Measurements from ENCODE around the gene ADM5.
A peak's percentile ranks its signal among the peaks of the same experiment; 100 is the strongest.

ADM5 gene, protein sequence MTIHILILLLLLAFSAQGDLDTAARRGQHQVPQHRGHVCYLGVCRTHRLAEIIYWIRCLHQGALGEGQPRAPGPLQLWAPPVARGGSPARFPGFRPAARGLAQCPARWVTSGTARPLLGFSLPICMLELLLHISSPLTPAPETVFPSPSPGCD

GRCh38 chr19:49689133-49690078 is at the start of gene ADM5:
Gene ADM5, plus strand, starts transcription at chr19:49689594. Its CDS starts 244 bp downstream, at chr19:49689838.
- TF ChIP-seq, protein P1, sequence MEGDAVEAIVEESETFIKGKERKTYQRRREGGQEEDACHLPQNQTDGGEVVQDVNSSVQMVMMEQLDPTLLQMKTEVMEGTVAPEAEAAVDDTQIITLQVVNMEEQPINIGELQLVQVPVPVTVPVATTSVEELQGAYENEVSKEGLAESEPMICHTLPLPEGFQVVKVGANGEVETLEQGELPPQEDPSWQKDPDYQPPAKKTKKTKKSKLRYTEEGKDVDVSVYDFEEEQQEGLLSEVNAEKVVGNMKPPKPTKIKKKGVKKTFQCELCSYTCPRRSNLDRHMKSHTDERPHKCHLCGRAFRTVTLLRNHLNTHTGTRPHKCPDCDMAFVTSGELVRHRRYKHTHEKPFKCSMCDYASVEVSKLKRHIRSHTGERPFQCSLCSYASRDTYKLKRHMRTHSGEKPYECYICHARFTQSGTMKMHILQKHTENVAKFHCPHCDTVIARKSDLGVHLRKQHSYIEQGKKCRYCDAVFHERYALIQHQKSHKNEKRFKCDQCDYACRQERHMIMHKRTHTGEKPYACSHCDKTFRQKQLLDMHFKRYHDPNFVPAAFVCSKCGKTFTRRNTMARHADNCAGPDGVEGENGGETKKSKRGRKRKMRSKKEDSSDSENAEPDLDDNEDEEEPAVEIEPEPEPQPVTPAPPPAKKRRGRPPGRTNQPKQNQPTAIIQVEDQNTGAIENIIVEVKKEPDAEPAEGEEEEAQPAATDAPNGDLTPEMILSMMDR (IDR thresholded peaks at IDR 0.05; ENCODE audit: borderline replicate concordance, insufficient read depth, low read depth, low read length) = peak; percentile 36; the same call in 1 of the 2 replicates
- H3K4me3 ChIP-seq (ENCODE audit: low read depth, low read length) = no peak within 1 kb of the TSS

- TF ChIP-seq, protein P1 (IDR thresholded peaks at IDR 0.05; ENCODE audit: borderline replicate concordance, insufficient read depth, low read depth, low read length) = no peak
- H3K4me3 ChIP-seq (ENCODE audit: low read depth, low read length) = peak within 1 kb of the TSS; percentile 62
Observed at GRCh38 chr19:49640113-49640898, 49.1 kb upstream of the ADM5 start, which contains the start of gene RRAS. Gene RRAS, minus strand, starts transcription at chr19:49640143. Its CDS starts 45 bp downstream, at chr19:49640098.

GRCh38 chr19:49641688-49642491 is 47.5 kb upstream of the ADM5 start, which contains the start of gene SCAF1:
Gene SCAF1, plus strand, starts transcription at chr19:49642209. Its CDS starts 2,818 bp downstream, at chr19:49645027.
- peak within 1 kb of the TSS; percentile 90 for H3K4me3 ChIP-seq (ENCODE audit: low read depth, low read length)
- TF ChIP-seq, protein P1 (IDR thresholded peaks at IDR 0.05; ENCODE audit: borderline replicate concordance, insufficient read depth, low read depth, low read length) = no peak

GRCh38 chr19:49642492-49643035 is 46.8 kb upstream of the ADM5 start:
- TF ChIP-seq, protein P1 (IDR thresholded peaks at IDR 0.05; ENCODE audit: borderline replicate concordance, insufficient read depth, low read depth, low read length) = no peak
- peak overlapping the region; percentile 90 for H3K4me3 ChIP-seq (ENCODE audit: low read depth, low read length)

- TF ChIP-seq, protein P1 (IDR thresholded peaks at IDR 0.05; ENCODE audit: borderline replicate concordance, insufficient read depth, low read depth, low read length) = no peak
- H3K4me3 ChIP-seq (ENCODE audit: low read depth, low read length) = no peak overlapping the region
Observed at GRCh38 chr19:49643466-49643865, 45.9 kb upstream of the ADM5 start.

- TF ChIP-seq, protein P1 (IDR thresholded peaks at IDR 0.05; ENCODE audit: borderline replicate concordance, insufficient read depth, low read depth, low read length) = no peak
- no peak overlapping the region for H3K4me3 ChIP-seq (ENCODE audit: low read depth, low read length)
Observed at GRCh38 chr19:49645592-49645991, 43.8 kb upstream of the ADM5 start.

Data from GM12875 (cell line).